ENCODE measurements around the gene TBC1D1.

TBC1D1 gene

DNA sequence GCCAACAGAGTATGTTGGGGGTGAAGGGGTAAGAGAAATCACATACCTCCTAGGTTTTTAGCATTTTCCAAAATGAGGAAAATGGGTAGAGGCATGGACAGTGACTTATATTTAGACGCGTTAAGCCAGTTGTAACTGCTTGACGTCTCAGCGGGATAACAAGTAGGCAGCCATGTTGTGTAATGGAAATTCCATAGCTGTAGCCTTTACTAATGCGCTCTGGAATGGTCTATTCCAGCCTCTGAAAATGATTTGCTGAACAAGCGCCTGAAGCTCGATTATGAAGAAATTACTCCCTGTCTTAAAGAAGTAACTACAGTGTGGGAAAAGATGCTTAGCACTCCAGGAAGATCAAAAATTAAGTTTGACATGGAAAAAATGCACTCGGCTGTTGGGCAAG is 204.8 kb downstream of the TBC1D1 start:
- no peak for DNase-seq

DNA sequence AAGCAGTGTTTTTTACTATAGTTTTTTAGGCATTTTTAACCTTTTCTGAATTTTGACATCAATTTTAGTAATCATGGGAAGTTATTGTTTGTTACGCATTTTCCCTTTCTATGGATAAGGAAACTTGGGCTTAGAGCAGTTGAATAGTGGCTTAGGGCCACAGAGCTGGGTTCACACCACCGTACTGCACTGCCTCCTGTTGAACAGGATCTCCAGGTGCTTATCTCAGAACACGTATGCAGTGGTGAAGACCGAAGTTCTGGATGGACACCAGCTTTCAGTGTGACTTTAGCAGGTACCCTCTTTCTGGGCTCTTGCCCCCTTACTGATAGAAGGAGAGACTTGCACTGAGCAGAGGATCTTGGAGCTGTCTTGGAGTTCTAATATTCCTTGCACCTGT is 206.9 kb downstream of the TBC1D1 start:
- DNase-seq: no peak

DNA sequence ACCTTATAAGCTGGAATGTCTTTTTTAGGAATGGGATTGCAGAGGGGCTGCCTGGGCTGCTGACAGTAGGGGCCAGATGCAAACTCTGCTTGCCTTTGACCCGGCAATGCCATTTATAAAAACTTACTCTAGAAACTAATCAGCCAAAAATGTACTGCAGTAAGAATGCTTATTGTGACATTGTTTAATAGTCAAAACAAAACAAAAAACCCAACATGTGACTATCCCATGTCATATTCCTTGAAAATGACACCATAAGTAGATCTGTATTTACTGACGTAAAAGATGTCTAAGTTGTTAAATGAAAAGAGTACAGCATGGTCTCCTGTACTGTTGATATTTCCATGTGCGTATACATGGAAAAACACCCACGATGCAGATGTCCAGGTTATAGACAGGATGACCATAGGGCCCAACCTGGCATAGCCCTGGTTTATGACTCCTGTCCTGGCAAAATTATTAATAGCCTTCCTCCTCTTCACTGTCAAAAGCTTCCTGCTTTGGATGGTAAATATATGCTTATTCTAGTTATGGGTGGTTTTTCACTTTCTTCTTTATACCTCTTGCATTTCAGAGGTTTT is 208.2 kb downstream of the TBC1D1 start:
- no peak for DNase-seq

DNA sequence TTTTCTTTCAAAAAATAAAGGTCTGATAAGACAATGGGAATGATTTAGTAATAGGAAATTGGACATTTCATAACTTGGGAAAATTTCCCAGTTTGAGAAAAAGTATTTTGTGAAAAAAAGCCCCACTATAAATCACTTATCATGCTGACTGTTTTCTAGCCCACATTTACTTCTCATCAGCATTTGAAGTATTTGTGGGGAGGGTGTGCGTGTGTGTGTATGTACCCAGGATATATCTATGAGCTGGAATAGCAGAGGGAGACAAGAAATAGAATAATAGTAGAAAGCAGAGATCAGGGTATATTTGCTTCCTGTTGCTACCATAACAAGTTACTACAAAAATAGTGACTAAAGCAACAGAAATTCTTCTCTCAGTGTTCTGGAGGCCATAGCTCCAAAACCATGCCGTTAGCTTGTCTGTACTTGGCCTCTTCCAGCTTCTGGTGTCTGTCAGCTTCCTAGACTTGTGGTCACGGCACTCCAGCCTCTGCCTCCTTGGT is 209.1 kb downstream of the TBC1D1 start:
- DNase-seq: no peak

DNA sequence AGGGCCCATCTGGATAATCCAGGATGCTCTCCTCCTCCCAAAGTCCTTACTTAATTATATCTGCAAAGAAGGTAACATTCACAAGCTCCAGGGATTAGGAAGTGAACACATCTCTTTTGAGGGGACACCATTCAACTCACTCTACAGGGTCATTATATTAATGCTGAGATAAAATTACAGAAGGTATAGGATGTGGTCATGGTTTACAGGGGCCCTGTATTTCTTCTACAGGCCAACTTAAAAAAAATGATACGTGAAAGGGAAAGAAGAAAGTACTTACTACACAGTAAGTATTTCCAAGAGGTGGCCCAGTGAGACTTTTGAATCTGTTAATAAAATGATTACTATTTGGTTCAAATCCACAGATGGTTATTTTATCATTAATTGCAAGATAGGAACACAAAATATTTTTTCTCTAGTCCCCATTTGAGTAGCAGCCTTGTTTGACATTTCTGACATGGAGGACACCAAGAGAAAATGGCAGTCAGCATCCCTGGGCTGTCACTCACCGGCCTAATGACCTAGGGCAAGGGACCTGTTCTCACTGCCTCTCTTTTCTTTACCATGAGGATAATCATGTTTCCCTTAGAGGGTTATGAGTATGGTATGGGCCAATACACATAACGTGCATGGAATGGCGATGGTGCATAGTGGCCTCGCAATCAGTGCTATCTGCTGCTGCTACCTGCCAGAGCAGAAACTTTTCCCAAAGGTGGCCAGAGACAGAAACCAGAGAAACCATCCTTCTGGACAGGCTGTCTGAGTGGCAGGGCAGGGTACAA is 209.8 kb downstream of the TBC1D1 start:
- DNase-seq: no peak

DNA sequence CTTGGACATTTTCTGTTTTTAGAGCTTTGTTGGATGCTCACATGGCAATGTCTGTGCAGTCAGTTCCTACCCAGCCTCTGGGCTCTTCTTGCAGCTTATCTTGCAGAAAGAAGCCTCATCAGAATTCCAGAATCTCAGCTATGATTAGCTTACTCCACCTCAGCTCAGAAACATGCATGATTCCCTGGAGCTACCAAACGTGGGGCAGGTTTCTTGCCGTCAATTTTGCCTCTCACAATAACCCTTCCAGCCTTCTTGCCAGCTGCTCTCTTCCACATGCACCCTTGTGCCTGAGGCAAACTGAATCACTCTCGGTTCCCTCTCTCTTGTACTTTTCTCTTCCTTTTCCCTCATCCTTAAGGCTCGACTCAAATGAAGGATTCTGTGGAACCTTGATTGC is 210.7 kb downstream of the TBC1D1 start:
- DNase-seq: no peak

DNA sequence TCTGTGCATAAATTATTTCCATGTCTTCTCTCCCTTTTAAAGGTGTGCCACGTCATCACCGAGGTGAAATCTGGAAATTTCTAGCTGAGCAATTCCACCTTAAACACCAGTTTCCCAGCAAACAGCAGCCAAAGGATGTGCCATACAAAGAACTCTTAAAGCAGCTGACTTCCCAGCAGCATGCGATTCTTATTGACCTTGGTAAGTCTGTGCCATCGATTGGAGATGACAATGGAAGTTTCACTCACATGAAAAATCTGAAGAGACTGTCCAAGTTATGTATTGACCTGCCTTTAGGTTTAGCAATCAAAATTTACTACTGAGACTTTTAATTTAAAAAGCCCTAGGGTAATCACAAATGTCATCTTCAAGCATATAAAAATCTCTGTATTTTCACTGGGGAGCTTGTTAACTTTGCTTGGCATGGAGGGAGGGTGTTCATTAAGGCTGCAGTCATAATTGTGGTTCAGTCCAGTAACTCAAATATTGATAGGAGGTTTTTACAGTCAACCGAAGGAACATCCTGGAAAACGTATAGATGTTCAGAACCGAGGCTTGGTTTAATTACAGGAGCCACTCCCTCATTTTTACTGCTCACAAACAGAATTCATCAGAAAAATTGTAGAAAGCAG is 212.2 kb downstream of the TBC1D1 start:
- DNase-seq: no peak

DNA sequence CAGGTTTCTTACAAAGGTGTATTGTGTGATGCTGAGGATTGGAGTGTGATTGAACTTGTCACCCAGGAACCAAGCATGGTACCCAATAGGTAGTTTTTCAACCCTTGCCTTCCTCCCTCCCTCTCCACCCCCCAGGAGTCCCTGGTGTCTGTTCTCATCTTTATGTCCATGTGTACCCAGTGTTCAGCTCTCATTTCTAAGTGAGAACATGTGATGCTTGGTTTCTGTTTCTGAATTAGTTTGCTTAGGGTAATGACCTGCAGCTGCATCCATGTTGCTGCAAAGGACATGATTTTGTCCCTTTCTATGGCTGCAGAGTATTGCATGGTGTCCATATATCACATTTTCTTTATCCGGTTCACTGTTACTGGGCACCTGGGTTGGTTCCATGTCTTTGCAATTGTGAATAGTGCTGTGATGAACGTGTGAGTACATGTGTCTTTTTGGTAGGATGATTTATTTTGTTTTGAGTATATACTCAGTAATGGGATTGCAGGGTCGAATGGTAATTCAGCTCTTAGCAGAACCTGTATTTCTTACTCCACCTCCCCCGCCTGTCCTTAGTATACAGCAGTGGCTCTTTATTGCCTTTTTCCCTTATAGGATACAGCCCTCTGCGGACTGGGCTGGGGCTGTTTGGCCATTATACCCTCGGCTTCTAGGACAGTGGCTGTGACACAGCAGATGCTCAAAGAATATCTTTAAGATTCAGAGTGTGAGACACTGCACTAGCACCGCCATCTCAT is 214.8 kb downstream of the TBC1D1 start:
- no peak for DNase-seq

DNA sequence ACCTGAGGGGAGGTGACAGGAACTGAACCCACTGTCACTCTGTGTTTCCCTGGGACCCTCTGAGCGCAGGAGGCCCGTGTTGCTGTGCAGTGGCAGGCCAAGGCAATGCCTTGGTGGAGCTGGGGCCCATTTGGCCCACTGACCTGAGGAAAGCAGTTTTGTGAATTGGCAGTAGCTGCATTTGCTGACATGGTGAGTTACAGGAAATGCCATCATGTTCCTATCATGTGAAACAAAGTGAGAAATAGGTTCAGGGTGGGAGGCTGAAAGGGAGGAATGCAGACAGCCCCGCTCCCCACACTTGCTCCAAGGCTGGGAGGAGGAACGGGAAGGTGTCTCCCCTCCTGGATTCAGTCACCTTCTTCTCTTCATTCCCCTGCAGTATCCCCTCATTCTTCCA is 215.4 kb downstream of the TBC1D1 start:
- DNase-seq: no peak

DNA sequence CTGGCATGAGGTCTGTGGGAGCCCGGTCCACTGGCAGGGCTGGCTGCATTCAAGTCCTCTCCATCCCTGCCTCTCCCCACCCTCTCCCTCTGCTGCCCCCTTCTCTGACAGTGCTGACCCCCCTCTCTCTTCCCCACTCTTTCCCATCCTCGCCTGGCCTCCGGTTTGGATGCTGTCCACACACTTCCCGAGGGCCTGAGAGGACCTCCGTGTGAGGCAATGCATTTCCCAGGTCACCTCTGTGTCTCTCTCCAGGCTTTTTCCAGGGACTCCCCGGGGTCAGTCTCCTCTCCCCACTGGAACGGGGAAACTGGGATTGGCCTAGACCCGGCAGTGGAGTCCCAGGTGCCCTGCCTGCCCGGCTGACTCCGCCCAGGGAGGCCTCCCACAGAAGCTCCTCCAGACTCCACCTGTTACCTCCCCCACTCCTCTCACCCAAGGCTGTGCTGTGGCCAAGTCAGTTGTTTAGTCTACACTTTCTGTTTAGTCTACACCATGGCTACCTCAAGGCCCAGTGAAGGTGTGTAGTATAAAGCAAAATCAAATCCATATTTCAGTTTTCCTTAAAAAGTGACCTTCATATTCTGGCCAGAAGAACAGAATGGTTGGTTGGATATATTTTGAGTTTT is 216.1 kb downstream of the TBC1D1 start:
- DNase-seq: no peak

DNA sequence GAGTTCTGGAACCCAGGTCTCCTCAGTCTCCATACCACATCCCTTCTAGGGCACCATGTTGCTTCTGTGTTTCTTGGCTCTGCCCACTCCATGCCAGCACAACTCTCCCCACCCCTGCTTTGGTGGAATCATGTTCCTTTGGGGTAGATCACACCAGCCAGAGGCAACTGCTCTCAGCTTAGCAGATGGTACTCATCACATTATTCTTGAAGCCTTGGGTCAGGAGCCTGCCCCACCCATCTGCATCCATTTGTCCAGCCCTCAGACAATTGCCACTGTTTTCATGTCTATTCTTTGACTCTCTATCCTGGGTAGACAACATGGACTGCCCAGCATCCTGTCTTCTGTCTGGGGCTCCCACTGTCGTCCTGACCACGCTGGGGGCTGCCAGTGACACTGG is 216.9 kb downstream of the TBC1D1 start:
- DNase-seq: no peak

DNA sequence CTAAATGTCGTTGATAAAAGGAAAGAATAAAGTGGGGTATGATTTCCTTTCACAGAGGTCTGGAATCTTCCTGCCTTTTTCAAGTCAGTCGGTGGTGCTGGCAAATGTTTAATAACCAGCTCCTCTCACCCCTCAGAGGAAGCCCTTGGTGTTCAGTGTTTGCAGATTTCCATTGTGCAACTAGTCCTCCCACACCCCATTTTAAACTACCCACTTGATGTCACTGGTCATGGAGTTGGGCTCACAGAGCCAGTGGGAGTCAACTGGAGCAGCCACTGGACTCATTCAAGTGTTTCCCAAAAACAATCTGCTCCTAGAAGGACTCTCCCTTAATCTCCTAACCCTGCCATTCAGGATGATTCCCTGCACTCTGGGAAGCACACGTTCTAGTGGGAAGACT is 218.5 kb downstream of the TBC1D1 start:
- DNase-seq: no peak

DNA sequence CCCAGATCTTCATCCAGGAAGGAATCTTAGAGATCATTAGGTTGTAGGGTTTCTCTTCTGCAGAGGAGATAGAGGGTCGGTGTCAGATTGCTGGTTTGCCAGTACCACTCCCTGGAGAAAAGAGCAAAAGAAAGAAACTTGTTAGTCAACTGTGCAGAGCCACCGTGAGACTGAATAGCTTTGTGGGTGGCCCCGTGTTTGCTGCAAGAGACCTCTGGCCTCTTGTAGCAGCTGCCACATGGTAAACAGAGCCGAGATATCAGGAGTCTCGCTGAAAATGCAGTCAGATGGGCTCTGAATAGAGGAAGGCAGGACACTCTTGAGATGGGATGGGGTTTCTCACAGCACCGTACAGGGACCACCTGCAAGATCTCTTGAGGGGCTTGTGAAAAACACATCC is 219.0 kb downstream of the TBC1D1 start:
- DNase-seq: no peak

DNA sequence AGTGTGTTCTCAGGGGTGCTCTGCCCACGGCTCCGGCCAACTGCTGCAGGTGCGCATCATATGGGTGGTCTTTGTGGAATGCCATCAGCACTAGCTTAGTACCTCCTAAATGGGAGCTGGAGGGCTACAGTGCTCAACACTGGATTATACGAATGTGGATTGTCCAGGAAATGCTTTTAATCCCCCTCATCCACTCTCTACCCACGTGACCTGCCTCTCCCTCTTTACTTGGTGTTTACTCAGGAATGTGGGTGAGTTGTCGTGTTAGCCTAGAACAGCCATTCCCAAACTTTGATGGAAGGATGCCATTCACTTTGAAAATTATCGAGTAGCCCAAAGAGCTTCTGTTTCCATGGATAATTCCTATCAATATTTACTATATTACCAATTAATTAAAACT is 220.1 kb downstream of the TBC1D1 start:
- DNase-seq: no peak

DNA sequence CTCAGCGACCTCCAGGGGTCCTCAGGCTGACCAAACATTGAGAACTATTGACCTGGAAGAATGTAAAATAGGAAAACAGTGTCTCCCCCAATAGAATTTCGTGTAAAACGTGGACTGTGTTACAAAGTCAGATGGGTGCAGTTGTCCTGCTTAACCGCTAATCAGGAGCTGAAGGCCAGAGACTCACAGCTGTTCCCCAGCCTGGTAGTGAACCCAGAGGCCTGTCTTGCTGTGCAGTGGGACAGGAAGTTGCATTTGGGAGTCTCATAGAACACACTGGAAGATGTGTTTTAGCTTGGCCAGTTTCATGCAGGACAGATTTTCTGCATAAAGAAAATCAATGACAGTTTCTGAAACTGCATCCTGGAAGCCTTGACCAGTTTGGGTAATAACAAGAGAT is 220.8 kb downstream of the TBC1D1 start:
- no peak for DNase-seq

DNA sequence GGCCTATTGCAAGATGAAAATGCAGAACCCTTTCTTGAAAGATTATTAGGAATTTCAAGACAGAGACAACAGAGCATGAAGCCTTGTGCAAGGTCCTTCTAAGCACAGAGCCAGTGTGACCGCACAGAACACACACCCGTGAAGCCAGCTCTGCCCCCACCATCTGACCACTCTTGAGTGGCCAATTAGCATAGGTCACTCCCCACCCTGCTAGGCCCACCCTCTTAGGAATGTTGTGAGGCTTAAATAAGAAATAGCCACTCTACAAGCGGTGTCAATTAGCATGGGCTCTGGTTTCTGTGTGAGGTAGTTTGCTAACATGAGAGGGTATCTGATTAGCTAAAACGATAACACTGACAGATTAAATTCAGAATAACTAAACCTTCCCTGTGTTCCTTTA is 222.2 kb downstream of the TBC1D1 start:
- no peak for DNase-seq

DNA sequence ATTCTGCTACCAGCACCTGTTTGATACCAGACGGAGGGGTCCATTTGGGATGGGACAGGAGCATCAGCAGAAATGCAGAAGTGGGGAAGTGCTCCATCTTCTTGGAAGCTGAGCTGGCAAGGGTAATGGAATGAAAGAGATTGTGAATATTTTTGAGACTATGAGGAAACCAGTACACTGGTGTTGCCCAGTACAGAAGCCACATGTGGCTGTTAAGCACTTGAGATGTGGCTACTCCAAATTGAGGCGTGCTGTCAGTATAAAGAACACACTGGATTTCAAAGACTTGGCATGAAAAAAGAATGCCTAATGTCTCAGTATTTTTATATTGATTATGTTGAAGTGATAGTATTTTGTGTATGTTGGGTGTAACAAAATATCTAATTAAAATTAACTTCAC is 222.7 kb downstream of the TBC1D1 start:
- no peak for DNase-seq

DNA sequence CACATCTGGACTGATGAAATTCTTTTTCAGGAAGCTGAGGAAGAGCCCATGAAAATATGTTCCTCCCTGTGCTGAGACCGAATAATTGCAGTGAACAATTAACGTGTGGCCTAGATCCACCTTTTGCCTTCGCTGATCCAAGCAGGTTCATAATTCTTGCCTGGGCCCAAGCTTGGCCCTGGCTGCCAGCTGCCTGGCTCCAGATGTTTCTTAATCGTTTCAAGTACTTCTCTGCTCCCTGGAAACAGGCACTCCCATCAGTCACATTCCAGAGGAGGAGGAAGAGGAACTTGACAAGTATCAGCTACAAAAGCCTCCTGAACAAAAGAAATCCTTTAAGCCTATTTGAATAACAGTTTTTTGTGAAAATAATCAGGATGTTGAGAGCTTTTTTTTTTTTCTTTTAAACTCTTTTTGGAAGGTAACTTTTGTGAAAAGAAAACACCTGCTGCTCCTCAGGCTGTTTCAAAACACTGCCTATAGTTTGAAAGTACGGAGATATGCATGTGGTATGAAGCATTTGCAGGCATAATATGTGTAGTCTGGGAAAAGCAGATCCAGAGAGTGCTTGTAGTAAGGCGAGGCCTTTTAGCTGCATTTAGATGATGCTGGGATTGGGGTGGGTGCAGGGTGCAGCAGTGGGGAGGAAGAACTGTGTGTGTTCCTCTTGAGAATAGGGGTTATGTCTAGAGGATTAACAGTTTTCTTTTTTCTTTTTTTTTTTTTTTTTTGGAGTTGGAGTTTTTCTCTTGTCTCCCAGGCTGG is 223.7 kb downstream of the TBC1D1 start:
- DNase-seq: no peak

DNA sequence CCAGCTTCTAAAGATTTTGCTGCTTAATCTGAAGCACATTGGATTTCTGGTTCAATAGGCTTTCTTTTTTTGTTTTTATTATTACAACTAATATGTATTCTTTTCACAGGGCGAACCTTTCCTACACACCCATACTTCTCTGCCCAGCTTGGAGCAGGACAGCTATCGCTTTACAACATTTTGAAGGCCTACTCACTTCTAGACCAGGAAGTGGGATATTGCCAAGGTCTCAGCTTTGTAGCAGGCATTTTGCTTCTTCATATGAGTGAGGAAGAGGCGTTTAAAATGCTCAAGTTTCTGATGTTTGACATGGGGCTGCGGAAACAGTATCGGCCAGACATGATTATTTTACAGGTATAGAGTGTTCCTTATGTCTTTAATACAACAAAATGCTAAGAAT is 224.7 kb downstream of the TBC1D1 start:
- no peak for DNase-seq

DNA sequence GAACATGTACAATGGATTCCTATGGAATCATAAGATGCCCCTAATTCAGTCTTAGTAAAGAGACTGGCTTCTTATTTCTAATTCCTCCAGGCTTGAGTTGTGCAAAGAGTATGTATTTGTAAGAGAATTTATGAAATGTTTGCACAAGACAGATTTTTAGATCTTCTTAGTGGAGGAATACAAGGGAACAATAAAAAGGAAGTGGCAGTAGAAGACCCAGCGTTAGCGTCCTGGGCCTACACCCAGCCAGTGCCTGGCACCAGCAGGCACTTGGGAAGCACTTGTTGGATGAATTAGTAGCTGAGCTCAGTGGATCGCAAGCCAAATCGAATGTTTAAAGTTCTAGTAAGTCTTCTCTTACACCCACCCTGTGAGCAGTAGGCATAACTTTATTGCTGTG is 226.7 kb downstream of the TBC1D1 start:
- peak in 2 of 58 donors; percentile 4 to 5 for DNase-seq
